Measurements from ENCODE around the gene SLC26A5.

DNA sequence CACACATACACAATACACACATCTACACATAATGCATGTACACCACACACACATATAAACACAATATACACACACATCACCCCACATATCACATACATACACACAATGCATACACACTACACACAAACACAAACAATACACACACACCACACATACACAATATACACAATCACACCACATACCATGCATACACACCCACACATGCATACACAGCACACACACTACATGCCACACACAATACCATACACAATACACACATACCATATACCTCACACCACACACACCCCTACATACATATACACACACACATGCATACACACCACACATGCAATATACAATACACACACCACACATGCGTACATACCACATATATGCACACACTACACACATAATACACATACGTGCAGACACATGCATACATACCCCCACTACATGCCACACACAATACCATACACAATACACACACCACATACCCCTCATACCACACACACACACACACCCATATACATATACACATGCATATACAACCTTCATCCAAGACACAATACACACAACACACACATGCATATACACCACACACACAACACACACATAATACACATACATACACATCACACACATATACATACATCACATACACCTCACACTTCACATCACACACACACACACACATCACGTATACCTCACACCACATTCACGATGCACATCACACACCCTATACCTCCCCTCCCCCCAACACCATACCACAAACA, 64.6 kb downstream of the SLC26A5 start:
- TF ChIP-seq, protein P1, sequence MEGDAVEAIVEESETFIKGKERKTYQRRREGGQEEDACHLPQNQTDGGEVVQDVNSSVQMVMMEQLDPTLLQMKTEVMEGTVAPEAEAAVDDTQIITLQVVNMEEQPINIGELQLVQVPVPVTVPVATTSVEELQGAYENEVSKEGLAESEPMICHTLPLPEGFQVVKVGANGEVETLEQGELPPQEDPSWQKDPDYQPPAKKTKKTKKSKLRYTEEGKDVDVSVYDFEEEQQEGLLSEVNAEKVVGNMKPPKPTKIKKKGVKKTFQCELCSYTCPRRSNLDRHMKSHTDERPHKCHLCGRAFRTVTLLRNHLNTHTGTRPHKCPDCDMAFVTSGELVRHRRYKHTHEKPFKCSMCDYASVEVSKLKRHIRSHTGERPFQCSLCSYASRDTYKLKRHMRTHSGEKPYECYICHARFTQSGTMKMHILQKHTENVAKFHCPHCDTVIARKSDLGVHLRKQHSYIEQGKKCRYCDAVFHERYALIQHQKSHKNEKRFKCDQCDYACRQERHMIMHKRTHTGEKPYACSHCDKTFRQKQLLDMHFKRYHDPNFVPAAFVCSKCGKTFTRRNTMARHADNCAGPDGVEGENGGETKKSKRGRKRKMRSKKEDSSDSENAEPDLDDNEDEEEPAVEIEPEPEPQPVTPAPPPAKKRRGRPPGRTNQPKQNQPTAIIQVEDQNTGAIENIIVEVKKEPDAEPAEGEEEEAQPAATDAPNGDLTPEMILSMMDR (conservative IDR thresholded peaks at IDR 0.05; ENCODE audit: low read length) = no peak
- TF ChIP-seq EZH2phosphoT487 (IDR thresholded peaks at IDR 0.05; ENCODE audit: borderline replicate concordance, low read depth, low read length) = no peak

Data from OCI-LY7 (cell line).